Esophagus muscularis mucosa (tissue), 3 donors: ENCODE results near the gene SLC35G3.

Source experiments
- CTCF ChIP-seq, 3 experiments: fragments of 200-600 bp in 2 of 3; fragments of 450-650 bp in 1 of 3; sonication (generic) in 2 of 3; IDR thresholded peaks; one replicate each; pipeline ENCODE4 v1.5.1; 2017 to 2019; ENCODE audit warnings: antibody characterized with exemption in 3 of 3, mild to moderate bottlenecking in 2 of 3, moderate library complexity in 1 of 3
- POLR2A ChIP-seq: fragments of 450-650 bp; IDR thresholded peaks from one replicate; pipeline ENCODE4 v1.6.1; 2017; ENCODE audit warnings: antibody characterized with exemption, moderate library complexity, mild to moderate bottlenecking, low read depth

GRCh38 chr17:35243561-35244340 lies 49.6 kb upstream of the SLC35G3 start:
- no peak for TF ChIP-seq CTCF (IDR thresholded peaks at IDR 0.05)
- TF ChIP-seq POLR2A = no peak
